Activated CD4-positive, alpha-beta memory T cell treated with anti-CD3 and anti-CD28 coated beads, Interleukin-2, amount 10 ng/mL, durations not matched to agents 7 days and 5 days (primary cell): Measurements from ENCODE around the gene C4BPA. TPM values are rescaled to one million over a fixed set of nuclear protein-coding genes. Genes with fewer than 3 reads are reported as not detected.

Experiments used
- CTCF ChIA-PET: fragments of 350-600 bp; sonication (Branson Sonifier 250); formaldehyde crosslinking; loops from one replicate; lab custom pipeline; 2021; ENCODE audit warnings: antibody characterized with exemption, inconsistent platforms; lab: Charles Lee
- POLR2A ChIA-PET: fragments of 350-600 bp; sonication (Branson Sonifier 250); formaldehyde crosslinking; loops from one replicate; lab custom pipeline; 2021; ENCODE audit warnings: antibody characterized with exemption; lab: Charles Lee
- DNase-seq: peaks from one replicate; pipeline ENCODE4 v3.0.0-alpha.2; 2020
- H3K27ac Mint-ChIP-seq: one replicate; pipeline ENCODE4 v1.8.0; 2021; ENCODE audit warnings: mild to moderate bottlenecking, mixed read lengths
- H3K27me3 Mint-ChIP-seq: one replicate; pipeline ENCODE4 v1.8.0; 2021; ENCODE audit warnings: mixed read lengths
- H3K36me3 Mint-ChIP-seq: one replicate; pipeline ENCODE4 v1.8.0; 2021; ENCODE audit warnings: low read depth, mixed read lengths
- H3K4me1 Mint-ChIP-seq: one replicate; pipeline ENCODE4 v1.8.0; 2021; ENCODE audit warnings: mixed read lengths
- H3K4me3 Mint-ChIP-seq: one replicate; pipeline ENCODE4 v1.8.0; 2021; ENCODE audit warnings: mild to moderate bottlenecking, mixed read lengths
- H3K9me3 Mint-ChIP-seq: one replicate; pipeline ENCODE4 v1.8.0; 2021; ENCODE audit warnings: mixed read lengths
- total RNA-seq, 2 experiments: library from RNA; stranded (reverse); gene quantifications; one replicate each; pipeline ENCODE4 v1.2.3, GENCODE V29; 2021

Gene C4BPA
- total RNA-seq, 2 experiments from 2014 or later = not detected

GRCh38 chr1:207093944-207094343 is 10.1 kb upstream of the C4BPA start:
- peaks cover 3% of the 10 kb centered on the region for H3K9me3 Mint-ChIP-seq
- H3K4me3 Mint-ChIP-seq = no peak overlapping the region
- peaks cover 30% of the 10 kb centered on the region for H3K4me1 Mint-ChIP-seq
- no peak for DNase-seq
- ChIA-PET CTCF (interaction anchor here (0.7 to 0.9 kb wide), 2 partner anchors 10 to 312 kb away, joined by 3 read pairs; no protein-coding TSS in a partner anchor), POLR2A (no interaction called here)
- H3K27me3 Mint-ChIP-seq = peaks cover 3% of the 10 kb centered on the region
- no peak overlapping the region for H3K27ac Mint-ChIP-seq
- peaks cover 11% of the 10 kb centered on the region for H3K36me3 Mint-ChIP-seq

GRCh38 chr1:207097871-207098324 is 6.1 kb upstream of the C4BPA start:
- peak; percentile 31 for DNase-seq
- CTCF ChIA-PET = interaction anchor here (0.7 to 1.1 kb wide), 3 partner anchors 14 to 307 kb away, joined by 3 to 4 read pairs (median 3); no protein-coding TSS in a partner anchor
- H3K27me3 Mint-ChIP-seq = peaks cover 13% of the 10 kb centered on the region
- H3K36me3 Mint-ChIP-seq = peaks cover 16% of the 10 kb centered on the region
- H3K9me3 Mint-ChIP-seq = peaks cover 9% of the 10 kb centered on the region
- H3K4me1 Mint-ChIP-seq = peaks cover 26% of the 10 kb centered on the region
- POLR2A ChIA-PET = interaction anchor here (1.2 to 1.5 kb wide), 2 partner anchors 53 to 239 kb away, joined by 3 to 7 read pairs; no protein-coding TSS in a partner anchor
- no peak overlapping the region for H3K4me3 Mint-ChIP-seq
- H3K27ac Mint-ChIP-seq = peak overlapping the region; percentile 78

- no peak overlapping the region for H3K27ac Mint-ChIP-seq
- H3K36me3 Mint-ChIP-seq = peaks cover 13% of the 10 kb centered on the region
- no peak overlapping the region for H3K4me3 Mint-ChIP-seq
- CTCF ChIA-PET = no interaction called here
- no peak for DNase-seq
- H3K4me1 Mint-ChIP-seq = peaks cover 15% of the 10 kb centered on the region
- peaks cover 33% of the 10 kb centered on the region for H3K27me3 Mint-ChIP-seq
- POLR2A ChIA-PET = no interaction called here
- H3K9me3 Mint-ChIP-seq = peaks cover 9% of the 10 kb centered on the region
Measured at GRCh38 chr1:207101720-207102119, 2.3 kb upstream of the C4BPA start.

GRCh38 chr1:207102146-207102545 is 1.9 kb upstream of the C4BPA start:
- H3K9me3 Mint-ChIP-seq = peaks cover 9% of the 10 kb centered on the region
- no peak overlapping the region for H3K27ac Mint-ChIP-seq
- peaks cover 33% of the 10 kb centered on the region for H3K27me3 Mint-ChIP-seq
- CTCF ChIA-PET = no interaction called here
- peaks cover 14% of the 10 kb centered on the region for H3K4me1 Mint-ChIP-seq
- no peak overlapping the region for H3K4me3 Mint-ChIP-seq
- POLR2A ChIA-PET = no interaction called here
- H3K36me3 Mint-ChIP-seq = peaks cover 13% of the 10 kb centered on the region
- no peak for DNase-seq

- Mint-ChIP-seq H3K36me3 (peaks cover 11% of the 10 kb centered on the region), H3K9me3 (peaks cover 9% of the 10 kb centered on the region), H3K4me1 (peaks cover 10% of the 10 kb centered on the region), H3K27ac (no peak overlapping the region), H3K27me3 (peaks cover 35% of the 10 kb centered on the region), H3K4me3 (no peak overlapping the region)
- DNase-seq = no peak
- POLR2A ChIA-PET = no interaction called here
- CTCF ChIA-PET = no interaction called here
Measured at GRCh38 chr1:207102659-207103058, 1.4 kb upstream of the C4BPA start.

GRCh38 chr1:207109004-207109403 is 5.0 kb downstream of the C4BPA start:
- no peaks in the 10 kb centered on the region for H3K4me1 Mint-ChIP-seq
- H3K27me3 Mint-ChIP-seq = peaks cover 45% of the 10 kb centered on the region
- no peak overlapping the region for H3K27ac Mint-ChIP-seq
- H3K4me3 Mint-ChIP-seq = no peak overlapping the region
- ChIA-PET CTCF (no interaction called here), POLR2A (no interaction called here)
- H3K36me3 Mint-ChIP-seq = no peaks in the 10 kb centered on the region
- DNase-seq = no peak
- no peaks in the 10 kb centered on the region for H3K9me3 Mint-ChIP-seq

- ChIA-PET POLR2A (no interaction called here), CTCF (no interaction called here)
- Mint-ChIP-seq H3K9me3 (no peaks in the 10 kb centered on the region), H3K27me3 (peaks cover 35% of the 10 kb centered on the region), H3K4me1 (no peaks in the 10 kb centered on the region), H3K36me3 (no peaks in the 10 kb centered on the region), H3K27ac (no peak overlapping the region), H3K4me3 (no peak overlapping the region)
- DNase-seq = no peak
Measured at GRCh38 chr1:207112616-207113296, 8.7 kb downstream of the C4BPA start.

GRCh38 chr1:207115269-207115668 is 11.2 kb downstream of the C4BPA start:
- DNase-seq = no peak
- H3K36me3 Mint-ChIP-seq = no peaks in the 10 kb centered on the region
- peaks cover 23% of the 10 kb centered on the region for H3K27me3 Mint-ChIP-seq
- no peaks in the 10 kb centered on the region for H3K4me1 Mint-ChIP-seq
- POLR2A ChIA-PET = no interaction called here
- no peak overlapping the region for H3K4me3 Mint-ChIP-seq
- CTCF ChIA-PET = interaction anchor here (0.5 kb wide), 1 partner anchor 9 kb away, joined by 6 read pairs; no protein-coding TSS in a partner anchor
- no peak overlapping the region for H3K27ac Mint-ChIP-seq
- H3K9me3 Mint-ChIP-seq = no peaks in the 10 kb centered on the region

- no peak overlapping the region for H3K4me3 Mint-ChIP-seq
- H3K27ac Mint-ChIP-seq = no peak overlapping the region
- no peaks in the 10 kb centered on the region for H3K4me1 Mint-ChIP-seq
- POLR2A ChIA-PET = no interaction called here
- H3K9me3 Mint-ChIP-seq = peaks cover 12% of the 10 kb centered on the region
- no peak for DNase-seq
- CTCF ChIA-PET = no interaction called here
- H3K27me3 Mint-ChIP-seq = peaks cover 17% of the 10 kb centered on the region
- peaks cover 8% of the 10 kb centered on the region for H3K36me3 Mint-ChIP-seq
Measured at GRCh38 chr1:207124389-207124788, 20.4 kb downstream of the C4BPA start.

- CTCF ChIA-PET = no interaction called here
- peaks cover 15% of the 10 kb centered on the region for H3K27me3 Mint-ChIP-seq
- no peaks in the 10 kb centered on the region for H3K4me1 Mint-ChIP-seq
- H3K9me3 Mint-ChIP-seq = peaks cover 15% of the 10 kb centered on the region
- DNase-seq = no peak
- H3K36me3 Mint-ChIP-seq = peaks cover 8% of the 10 kb centered on the region
- H3K4me3 Mint-ChIP-seq = no peak overlapping the region
- no peak overlapping the region for H3K27ac Mint-ChIP-seq
- POLR2A ChIA-PET = no interaction called here
Measured at GRCh38 chr1:207128336-207128921, 24.4 kb downstream of the C4BPA start.

- DNase-seq = no peak
- POLR2A ChIA-PET = no interaction called here
- no peak overlapping the region for H3K27ac Mint-ChIP-seq
- H3K4me1 Mint-ChIP-seq = no peaks in the 10 kb centered on the region
- CTCF ChIA-PET = interaction anchor here (0.7 kb wide), 1 partner anchor 1576 kb away, joined by 4 read pairs; no protein-coding TSS in a partner anchor
- peaks cover 15% of the 10 kb centered on the region for H3K9me3 Mint-ChIP-seq
- peaks cover 8% of the 10 kb centered on the region for H3K36me3 Mint-ChIP-seq
- peaks cover 15% of the 10 kb centered on the region for H3K27me3 Mint-ChIP-seq
- H3K4me3 Mint-ChIP-seq = no peak overlapping the region
Measured at GRCh38 chr1:207129053-207129452, 25.0 kb downstream of the C4BPA start.

- no peak overlapping the region for H3K4me3 Mint-ChIP-seq
- no peak overlapping the region for H3K27ac Mint-ChIP-seq
- ChIA-PET POLR2A (no interaction called here), CTCF (no interaction called here)
- no peaks in the 10 kb centered on the region for H3K4me1 Mint-ChIP-seq
- DNase-seq = no peak
- peaks cover 17% of the 10 kb centered on the region for H3K27me3 Mint-ChIP-seq
- peaks cover 15% of the 10 kb centered on the region for H3K9me3 Mint-ChIP-seq
- peaks cover 8% of the 10 kb centered on the region for H3K36me3 Mint-ChIP-seq
Measured at GRCh38 chr1:207130252-207131036, 26.4 kb downstream of the C4BPA start.

GRCh38 chr1:207131163-207131562 is 27.1 kb downstream of the C4BPA start:
- peaks cover 17% of the 10 kb centered on the region for H3K27me3 Mint-ChIP-seq
- no peaks in the 10 kb centered on the region for H3K4me1 Mint-ChIP-seq
- CTCF ChIA-PET = no interaction called here
- H3K9me3 Mint-ChIP-seq = peaks cover 15% of the 10 kb centered on the region
- H3K4me3 Mint-ChIP-seq = no peak overlapping the region
- H3K36me3 Mint-ChIP-seq = peaks cover 8% of the 10 kb centered on the region
- no peak for DNase-seq
- POLR2A ChIA-PET = no interaction called here
- H3K27ac Mint-ChIP-seq = no peak overlapping the region
